GM18505 (cell line): ENCODE data around the gene NRXN3.

ENCODE experiments used
- ATAC-seq: cut with Tn5 transposase; IDR thresholded peaks from one replicate; pipeline ENCODE4 v1.9.1; 2021; ENCODE audit not compliant: unreplicated experiment
- POLR2A ChIP-seq: IDR thresholded peaks from 4 replicates; pipeline ENCODE4 v1.6.1; 2011; ENCODE audit warnings: borderline replicate concordance; ENCODE audit not compliant: insufficient read depth, insufficient read length; ENCODE audit errors: extremely low read depth

The NRXN3 gene

DNA sequence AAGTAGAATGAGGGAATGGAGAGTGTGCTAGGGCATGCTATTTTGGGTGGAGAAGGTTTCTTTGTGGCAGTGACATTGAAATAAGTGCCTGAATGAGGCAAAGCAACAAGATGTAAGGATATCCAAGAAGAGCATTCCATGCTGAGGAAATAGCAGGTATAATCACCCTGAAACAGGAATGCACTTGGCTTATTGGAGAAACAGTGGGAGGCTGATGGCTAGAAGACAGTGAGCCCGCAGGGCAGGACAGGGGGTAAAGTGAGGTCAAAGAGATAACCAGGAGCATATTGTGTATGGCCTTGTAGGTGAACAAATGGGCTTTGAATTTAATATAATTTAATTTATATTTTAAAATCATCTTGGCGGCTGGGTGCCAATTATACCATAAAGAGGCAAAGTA, 1164.1 kb downstream of the NRXN3 start:
- no peak for TF ChIP-seq POLR2A
- ATAC-seq: no peak

DNA sequence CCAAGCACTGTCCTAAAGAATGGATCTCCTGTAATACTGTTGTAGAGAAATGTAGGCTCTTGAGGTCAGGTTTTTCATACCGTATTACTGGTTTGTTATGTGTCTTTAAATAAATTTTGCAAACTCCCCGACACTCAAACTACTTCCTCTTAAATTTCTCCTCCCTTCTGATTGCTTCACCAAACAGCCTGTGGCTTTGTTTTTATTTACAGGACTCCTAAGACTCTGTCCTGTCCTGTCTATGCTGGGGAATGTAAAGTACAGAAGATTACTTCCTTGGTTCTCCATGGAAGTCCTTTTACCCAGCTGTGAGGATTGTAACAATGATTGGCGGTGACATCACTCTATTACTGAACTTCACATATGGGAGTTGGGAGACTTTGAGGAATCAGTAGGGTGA, 1167.6 kb downstream of the NRXN3 start:
- no peak for ATAC-seq
- no peak for TF ChIP-seq POLR2A

DNA sequence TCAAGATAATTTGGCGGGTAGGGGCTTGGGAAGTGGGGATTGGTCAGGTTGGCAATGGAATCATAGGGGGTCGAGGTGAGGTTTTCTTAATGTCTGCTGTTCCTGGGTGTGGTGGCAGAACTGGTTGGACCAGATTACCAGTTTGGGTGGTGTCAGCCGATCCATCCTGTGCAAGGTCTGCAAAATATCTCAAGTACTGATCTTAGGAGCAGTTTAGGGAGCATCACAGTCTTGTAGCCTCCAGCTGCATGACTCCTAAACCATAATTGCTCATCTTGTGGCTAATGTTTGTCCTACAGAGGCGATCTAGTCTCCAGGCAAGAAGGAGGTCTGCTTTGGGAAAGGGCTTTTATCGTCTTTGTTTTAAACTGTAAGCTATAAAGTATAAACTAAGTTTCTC, 1172.8 kb downstream of the NRXN3 start:
- no peak for TF ChIP-seq POLR2A
- no peak for ATAC-seq

DNA sequence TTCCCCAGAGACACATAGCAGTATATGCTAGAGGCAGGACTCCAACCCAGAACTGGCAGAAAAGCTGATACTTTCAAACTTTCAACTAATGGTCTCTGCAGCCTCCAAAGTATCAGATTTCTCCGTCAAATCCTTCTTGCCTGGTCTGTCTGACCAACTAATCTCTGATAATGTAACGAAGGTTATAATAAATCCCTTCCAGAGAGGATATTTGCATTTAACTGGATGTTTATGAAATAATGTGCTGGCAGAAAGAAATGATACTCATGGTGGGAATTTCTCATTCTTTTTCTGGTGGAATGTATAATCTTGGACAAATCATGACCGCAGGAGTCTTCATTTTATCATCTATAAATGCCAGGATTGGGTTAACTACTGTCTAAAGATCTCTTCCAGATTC, 1180.8 kb downstream of the NRXN3 start:
- no peak for ATAC-seq
- TF ChIP-seq POLR2A: no peak

DNA sequence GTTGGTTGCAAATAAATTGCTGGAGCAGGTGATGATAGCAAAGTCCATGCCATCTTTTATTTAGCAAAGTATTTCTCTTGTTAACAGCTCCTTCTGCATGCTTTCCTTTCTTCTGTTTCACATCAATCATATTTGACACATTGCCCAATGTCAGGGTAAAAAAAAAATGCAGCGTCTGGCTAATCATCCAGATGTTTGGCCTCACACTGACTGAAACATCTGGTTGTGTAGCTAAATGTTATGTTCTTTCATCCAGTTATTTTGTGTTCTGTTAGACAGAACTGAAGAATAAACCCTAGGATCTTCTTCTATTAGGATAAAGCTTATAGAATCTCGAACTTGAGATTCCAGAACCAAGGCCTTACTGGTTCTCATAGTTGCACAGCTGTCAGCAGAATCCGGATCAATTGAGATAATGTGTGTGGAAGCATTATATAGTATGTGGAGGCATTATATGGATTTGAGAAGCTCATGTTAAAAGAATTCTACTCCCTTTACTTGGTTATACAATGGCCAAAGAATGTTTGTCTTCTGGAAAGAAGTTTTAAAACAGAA, 1182.0 kb downstream of the NRXN3 start:
- no peak for ATAC-seq
- no peak for TF ChIP-seq POLR2A

DNA sequence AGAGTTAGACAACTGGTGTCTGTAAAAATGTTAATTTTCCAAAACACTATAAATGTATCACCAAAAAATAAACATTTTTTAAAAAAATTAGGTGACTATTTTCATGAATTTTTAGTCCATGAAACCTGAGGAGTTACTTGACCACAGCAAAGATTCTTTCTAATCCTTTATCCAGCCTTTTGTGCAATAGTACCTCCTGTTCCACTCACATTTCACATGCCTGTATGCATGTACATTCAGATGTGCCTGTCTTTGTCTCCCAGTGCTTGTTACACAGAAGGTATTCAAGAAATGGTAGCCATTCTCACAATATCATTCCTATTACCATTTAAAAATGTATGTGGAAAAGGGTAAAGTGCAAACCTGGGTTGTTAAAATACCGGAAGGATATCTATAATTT, 1184.2 kb downstream of the NRXN3 start:
- ATAC-seq: no peak
- TF ChIP-seq POLR2A: no peak

DNA sequence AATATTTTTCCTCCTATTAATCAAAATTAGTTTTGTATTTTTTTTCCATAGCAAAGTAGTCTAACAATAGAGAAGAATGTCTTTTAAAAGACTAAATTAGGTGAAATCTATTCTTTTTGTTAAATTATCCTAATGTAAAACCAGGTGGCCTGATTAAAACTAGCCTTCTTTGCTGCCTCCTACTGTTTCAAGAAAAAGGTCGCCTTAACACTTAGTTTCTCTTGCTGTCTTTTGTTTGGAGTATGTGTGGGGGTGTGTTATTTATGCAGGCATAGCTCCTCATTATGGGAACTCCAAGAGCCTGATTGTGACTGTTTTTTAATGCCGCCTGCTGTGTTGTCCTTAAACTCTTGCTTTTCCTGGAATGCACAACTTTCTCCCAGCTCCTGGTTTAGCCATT, 1185.9 kb downstream of the NRXN3 start:
- no peak for TF ChIP-seq POLR2A
- no peak for ATAC-seq

DNA sequence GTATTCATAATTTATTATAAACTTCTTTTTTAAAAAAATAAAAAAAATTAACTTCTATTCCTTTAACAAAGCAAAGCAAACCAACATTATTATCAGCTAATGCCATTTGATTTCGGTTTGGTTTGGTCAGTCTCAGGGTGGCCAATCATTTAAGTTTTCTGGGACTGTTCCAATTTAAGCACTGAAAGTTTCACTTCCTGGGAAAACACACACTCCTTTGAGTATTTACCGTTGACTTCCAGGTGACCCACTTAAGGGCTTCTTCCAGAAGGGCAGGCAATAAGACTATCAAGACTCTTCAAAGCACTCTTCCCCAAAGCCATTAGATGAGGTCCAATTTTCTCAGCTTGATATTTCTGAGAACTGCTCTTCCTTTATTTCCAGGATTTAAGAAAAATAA, 1187.1 kb downstream of the NRXN3 start:
- no peak for TF ChIP-seq POLR2A
- no peak for ATAC-seq

DNA sequence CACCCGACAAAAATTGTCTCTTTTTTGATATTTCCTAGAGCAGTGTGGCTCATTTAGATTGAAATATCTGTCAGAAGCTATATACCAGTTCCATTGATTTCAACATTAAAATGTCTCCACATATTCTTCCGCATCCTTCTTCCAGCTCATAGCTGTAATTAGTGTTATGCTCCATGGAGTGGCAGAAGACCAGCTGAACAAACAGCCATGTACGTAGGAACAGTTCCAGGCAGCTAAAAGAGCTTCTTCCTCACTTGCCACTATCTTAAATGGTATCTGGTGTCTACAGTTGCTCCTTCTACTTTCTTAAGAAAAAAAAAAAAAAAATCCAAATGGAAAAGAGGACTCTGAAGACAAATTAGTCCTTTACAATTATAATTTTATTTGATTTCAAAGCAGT, 1193.1 kb downstream of the NRXN3 start:
- no peak for TF ChIP-seq POLR2A
- no peak for ATAC-seq

DNA sequence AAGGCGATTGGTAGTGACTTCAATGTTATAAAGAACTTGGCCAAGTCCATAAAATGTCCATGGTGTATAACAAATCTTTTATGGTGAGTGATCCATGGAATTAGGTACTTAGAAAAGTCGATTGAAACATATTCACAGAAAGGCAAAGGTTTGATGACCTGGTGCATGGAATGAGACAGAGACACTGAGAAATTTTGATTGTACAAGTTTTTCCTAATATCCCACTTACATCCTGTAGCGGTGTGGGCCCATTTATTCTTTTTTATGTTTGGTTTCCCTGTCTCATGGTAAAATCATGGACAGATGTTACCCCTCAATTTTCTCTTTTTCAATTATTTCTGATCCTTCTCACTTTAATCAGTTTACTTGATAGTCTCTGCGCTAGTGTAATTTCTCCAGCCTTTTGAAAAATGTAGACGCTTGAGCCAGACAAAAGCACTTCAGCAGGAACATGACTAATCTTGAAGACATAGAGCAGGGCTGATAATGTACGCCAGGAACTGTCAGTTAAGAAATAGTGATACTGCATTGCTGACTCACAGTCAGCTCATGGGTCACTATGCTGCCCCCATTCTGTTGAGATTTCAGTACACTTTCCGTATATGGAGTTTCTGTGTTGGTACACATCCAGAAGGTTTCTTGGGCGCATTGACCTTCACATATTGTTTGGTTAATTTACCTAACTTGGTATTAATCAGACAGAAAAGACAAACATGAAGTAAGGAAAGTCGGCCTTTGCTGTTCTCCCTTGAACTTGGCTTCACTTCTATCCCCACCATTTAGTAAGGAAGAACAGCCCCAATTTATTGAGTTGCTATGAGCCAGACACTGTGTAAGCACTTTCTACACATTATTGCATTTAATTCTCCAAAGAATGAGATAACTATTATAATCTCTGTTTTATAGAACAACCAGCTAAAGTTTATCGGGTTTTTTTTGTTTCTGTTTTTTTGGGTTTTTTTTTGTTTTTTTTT, 1199.5 kb downstream of the NRXN3 start:
- TF ChIP-seq POLR2A: no peak
- ATAC-seq: no peak

DNA sequence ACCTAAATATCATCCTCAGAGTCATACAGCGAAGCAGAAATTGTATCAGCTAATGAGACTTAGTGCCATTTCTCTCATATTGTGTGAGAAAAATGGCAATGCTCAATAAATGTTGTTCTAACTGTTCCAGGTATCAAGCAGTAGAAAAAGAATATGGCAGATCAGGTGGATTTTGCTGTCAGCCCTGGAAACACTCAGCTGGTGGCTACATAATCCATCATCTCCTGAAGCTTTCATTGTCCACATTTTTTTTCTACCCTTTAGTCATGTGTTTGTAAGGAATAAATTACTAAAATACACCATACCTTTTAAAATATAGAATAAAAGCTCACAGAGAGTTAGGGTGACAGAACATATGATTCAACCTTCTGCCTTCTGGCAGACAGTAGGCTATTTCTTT, 1200.8 kb downstream of the NRXN3 start:
- ATAC-seq: no peak
- no peak for TF ChIP-seq POLR2A

DNA sequence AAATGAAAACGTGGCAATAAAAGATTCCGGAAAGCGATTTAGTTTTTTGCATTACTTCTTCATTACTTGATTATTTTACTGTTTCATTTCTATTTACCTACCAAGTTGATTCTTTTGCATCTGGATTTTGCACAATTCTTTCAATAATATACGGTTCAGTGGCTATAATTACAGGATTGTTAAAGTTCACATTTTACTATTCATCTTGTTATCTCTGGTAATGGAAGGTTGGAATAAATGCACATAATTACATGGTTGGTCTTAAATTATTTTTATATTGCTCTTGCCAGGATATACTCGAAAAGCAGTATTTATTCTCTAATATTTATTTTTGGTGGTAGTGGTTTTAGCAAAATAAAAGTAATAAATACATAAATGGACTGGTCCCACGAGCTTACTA, 1203.3 kb downstream of the NRXN3 start:
- ATAC-seq: no peak
- TF ChIP-seq POLR2A: no peak

DNA sequence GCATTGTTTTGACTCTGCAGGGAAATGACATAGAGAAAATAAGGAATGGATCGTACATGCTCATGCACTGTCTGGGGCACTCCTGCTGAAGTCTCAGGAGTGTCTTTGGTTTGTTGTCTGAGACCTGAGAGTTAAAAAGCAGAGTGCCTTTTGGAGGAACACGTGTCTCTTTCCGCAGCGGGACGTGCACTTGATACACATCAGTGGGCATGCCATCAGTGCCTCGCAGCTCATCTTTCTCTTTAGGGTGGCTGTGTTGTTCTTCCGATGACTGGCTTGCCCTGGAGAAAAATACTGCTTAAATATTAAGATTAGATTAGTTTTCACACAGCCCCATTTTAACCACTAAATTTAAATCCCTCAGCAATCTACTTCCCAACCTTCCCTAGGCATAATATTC, 1205.2 kb downstream of the NRXN3 start:
- no peak for TF ChIP-seq POLR2A
- ATAC-seq: no peak

DNA sequence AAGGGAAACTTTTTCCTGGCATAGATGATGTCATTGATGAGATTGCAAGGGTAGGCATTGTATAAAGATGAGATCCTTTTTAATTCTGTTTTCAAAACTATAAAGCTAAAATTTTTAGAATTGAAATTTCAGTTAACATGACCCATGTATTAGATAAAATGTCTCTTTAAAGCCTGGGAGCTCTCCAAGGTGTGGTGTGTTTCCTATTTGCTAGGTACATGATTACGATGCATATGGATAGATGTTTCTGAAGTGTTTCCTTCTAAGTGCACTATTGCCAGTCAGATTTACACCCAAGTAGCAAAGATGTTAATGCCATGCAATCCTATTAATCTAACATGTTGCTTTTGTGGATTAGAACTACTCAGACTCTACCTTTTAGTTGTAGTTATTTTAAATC, 1206.4 kb downstream of the NRXN3 start:
- no peak for ATAC-seq
- no peak for TF ChIP-seq POLR2A
